Measurements from ENCODE around the gene GAK.

DNA sequence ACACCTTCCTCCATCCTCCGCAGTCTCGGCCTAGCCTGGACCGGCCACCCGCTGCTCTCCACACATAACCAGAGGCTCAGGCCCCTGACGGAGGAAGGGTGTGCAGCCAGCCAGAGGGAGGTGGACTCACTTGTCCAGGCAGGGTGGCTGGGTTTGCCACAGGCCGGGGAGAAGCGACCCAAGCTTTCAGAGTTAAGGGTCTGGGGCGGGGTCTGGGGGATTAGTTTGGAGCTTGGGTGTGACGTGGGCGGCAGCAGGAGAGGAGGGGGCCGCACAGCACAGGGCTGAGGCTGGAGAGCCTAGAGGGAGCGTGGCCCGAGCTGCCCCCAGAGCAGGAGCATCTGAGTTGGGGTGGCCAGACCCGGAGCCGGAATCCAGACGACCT is 83.8 kb downstream of the GAK start:
- TF ChIP-seq, protein P1, sequence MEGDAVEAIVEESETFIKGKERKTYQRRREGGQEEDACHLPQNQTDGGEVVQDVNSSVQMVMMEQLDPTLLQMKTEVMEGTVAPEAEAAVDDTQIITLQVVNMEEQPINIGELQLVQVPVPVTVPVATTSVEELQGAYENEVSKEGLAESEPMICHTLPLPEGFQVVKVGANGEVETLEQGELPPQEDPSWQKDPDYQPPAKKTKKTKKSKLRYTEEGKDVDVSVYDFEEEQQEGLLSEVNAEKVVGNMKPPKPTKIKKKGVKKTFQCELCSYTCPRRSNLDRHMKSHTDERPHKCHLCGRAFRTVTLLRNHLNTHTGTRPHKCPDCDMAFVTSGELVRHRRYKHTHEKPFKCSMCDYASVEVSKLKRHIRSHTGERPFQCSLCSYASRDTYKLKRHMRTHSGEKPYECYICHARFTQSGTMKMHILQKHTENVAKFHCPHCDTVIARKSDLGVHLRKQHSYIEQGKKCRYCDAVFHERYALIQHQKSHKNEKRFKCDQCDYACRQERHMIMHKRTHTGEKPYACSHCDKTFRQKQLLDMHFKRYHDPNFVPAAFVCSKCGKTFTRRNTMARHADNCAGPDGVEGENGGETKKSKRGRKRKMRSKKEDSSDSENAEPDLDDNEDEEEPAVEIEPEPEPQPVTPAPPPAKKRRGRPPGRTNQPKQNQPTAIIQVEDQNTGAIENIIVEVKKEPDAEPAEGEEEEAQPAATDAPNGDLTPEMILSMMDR (IDR thresholded peaks at IDR 0.05; ENCODE audit: poor library complexity, severe bottlenecking), result no peak
- TF ChIP-seq POLR2AphosphoS5 (IDR thresholded peaks at IDR 0.05) (no peak), SMC3 (conservative IDR thresholded peaks at IDR 0.05; ENCODE audit: poor library complexity) (no peak)
- TF ChIP-seq, protein P2, sequence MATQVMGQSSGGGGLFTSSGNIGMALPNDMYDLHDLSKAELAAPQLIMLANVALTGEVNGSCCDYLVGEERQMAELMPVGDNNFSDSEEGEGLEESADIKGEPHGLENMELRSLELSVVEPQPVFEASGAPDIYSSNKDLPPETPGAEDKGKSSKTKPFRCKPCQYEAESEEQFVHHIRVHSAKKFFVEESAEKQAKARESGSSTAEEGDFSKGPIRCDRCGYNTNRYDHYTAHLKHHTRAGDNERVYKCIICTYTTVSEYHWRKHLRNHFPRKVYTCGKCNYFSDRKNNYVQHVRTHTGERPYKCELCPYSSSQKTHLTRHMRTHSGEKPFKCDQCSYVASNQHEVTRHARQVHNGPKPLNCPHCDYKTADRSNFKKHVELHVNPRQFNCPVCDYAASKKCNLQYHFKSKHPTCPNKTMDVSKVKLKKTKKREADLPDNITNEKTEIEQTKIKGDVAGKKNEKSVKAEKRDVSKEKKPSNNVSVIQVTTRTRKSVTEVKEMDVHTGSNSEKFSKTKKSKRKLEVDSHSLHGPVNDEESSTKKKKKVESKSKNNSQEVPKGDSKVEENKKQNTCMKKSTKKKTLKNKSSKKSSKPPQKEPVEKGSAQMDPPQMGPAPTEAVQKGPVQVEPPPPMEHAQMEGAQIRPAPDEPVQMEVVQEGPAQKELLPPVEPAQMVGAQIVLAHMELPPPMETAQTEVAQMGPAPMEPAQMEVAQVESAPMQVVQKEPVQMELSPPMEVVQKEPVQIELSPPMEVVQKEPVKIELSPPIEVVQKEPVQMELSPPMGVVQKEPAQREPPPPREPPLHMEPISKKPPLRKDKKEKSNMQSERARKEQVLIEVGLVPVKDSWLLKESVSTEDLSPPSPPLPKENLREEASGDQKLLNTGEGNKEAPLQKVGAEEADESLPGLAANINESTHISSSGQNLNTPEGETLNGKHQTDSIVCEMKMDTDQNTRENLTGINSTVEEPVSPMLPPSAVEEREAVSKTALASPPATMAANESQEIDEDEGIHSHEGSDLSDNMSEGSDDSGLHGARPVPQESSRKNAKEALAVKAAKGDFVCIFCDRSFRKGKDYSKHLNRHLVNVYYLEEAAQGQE (IDR thresholded peaks at IDR 0.05; ENCODE audit: borderline replicate concordance), result no peak
